HCT116 (cell line): Measurements from ENCODE around the gene EPB41L4A. TPM values are rescaled to one million over a fixed set of nuclear protein-coding genes. Genes with fewer than 3 reads are reported as not detected.

Experiments
- ATAC-seq: fragments of 200-7000 bp; cut with Tn5 transposase; 2 replicates; pipeline ENCODE4 v1.9.1; 2020; ENCODE audit warnings: mild to moderate bottlenecking, moderate library complexity
- BruUV-seq: library from RNA; stranded (reverse); fragments of 400-500 nt; replicated peaks from 2 replicates; lab custom pipeline; 2021; lab: Mats Ljungman, UMichigan
- CTCF ChIA-PET: fragments of 300-600 bp; sonication (Branson Sonifier 250); formaldehyde crosslinking; loops from one replicate; lab custom pipeline; 2021; ENCODE audit warnings: antibody characterized with exemption; lab: Charles Lee
- POLR2A ChIA-PET: fragments of 300-600, 350-600 bp; sonication (Branson Sonifier 250); formaldehyde crosslinking; loops from one replicate; lab custom pipeline; 2021; ENCODE audit warnings: antibody characterized with exemption; lab: Charles Lee
- RAD21 ChIA-PET, 2 experiments: fragments of 300-600 bp; sonication (Branson Sonifier 250); formaldehyde crosslinking; loops; one replicate each; lab custom pipeline; 2023; ENCODE audit warnings: low total read pairs in 2 of 2; ENCODE audit not compliant: uncharacterized antibody in 2 of 2, unreplicated experiment in 2 of 2, low non-redundant PET in 1 of 2; lab: Charles Lee
- DNase-seq: peaks from one replicate; pipeline ENCODE4 v3.0.0-alpha.2; 2010; ENCODE audit warnings: low read depth, low spot score
- H2AFZ ChIP-seq: fragments of 200-600 bp; shearing (Covaris generic), sonication (generic); 2 replicates; pipeline ENCODE4 v1.6.1; 2017; ENCODE audit warnings: low read depth, mixed run types, mixed read lengths, antibody characterized with exemption, low read length; ENCODE audit not compliant: poor library complexity, severe bottlenecking
- H3K27ac ChIP-seq: 2 replicates; pipeline ENCODE4 v1.5.1; 2012; ENCODE audit warnings: low read depth, low read length
- H3K27me3 ChIP-seq: fragments of 200-600 bp; sonication (generic); 2 replicates; pipeline ENCODE4 v1.6.1; 2016; ENCODE audit warnings: mixed run types, low read length, mixed read lengths; ENCODE audit not compliant: insufficient read depth
- H3K36me3 ChIP-seq, 2 experiments: fragments of 200-500 bp in 1 of 2; fragments of 200-600 bp in 1 of 2; sonication (Bioruptor generic) in 1 of 2; sonication (generic) in 1 of 2; 2 replicates each; pipeline versions ENCODE4 v1.5.1 to v1.6.1; 2014 to 2016; ENCODE audit warnings: low read length in 2 of 2, inconsistent platforms in 1 of 2, mixed read lengths in 1 of 2, mixed run types in 1 of 2; ENCODE audit not compliant: insufficient read depth in 2 of 2, control insufficient read depth in 1 of 2
- H3K4me1 ChIP-seq, 2 experiments: fragments of 200-600 bp in 1 of 2; sonication (generic) in 1 of 2; 2 replicates each; pipeline versions ENCODE4 v1.5.1 to v1.6.1; 2012 to 2017; ENCODE audit warnings: low read length in 2 of 2, inconsistent platforms in 1 of 2, mild to moderate bottlenecking in 1 of 2, mixed read lengths in 1 of 2, mixed run types in 1 of 2, moderate library complexity in 1 of 2; ENCODE audit not compliant: insufficient read depth in 2 of 2, control insufficient read depth in 1 of 2
- H3K4me2 ChIP-seq: fragments of 200-600 bp; sonication (generic); 2 replicates; pipeline ENCODE4 v1.6.1; 2017; ENCODE audit warnings: mixed run types, low read length, mixed read lengths
- H3K4me3 ChIP-seq, 2 experiments: fragments of 200-600 bp in 1 of 2; sonication (generic) in 1 of 2; replicated peaks in 1 of 2; 2 replicates each; pipeline ENCODE4 v1.5.1; 2011 to 2016; ENCODE audit warnings: low read length in 2 of 2, control low read depth in 1 of 2, low read depth in 1 of 2, mild to moderate bottlenecking in 1 of 2, mixed read lengths in 1 of 2, mixed run types in 1 of 2
- H3K79me2 ChIP-seq: fragments of 200-600 bp; sonication (generic); 2 replicates; pipeline ENCODE4 v1.6.1; 2017; ENCODE audit warnings: mild to moderate bottlenecking, mixed run types, low read length, moderate library complexity, mixed read lengths; ENCODE audit not compliant: insufficient read depth
- H3K9ac ChIP-seq: fragments of 200-600 bp; sonication (generic); 2 replicates; pipeline ENCODE4 v1.6.1; 2016; ENCODE audit warnings: low read length, mixed read lengths
- H3K9me2 ChIP-seq: fragments of 200-600 bp; sonication (generic), shearing (Covaris generic); 2 replicates; pipeline ENCODE4 v1.6.1; 2017; ENCODE audit warnings: mixed run types, mild to moderate bottlenecking, moderate library complexity; ENCODE audit not compliant: insufficient read depth
- H3K9me3 ChIP-seq, 2 experiments: fragments of 200-500 bp in 1 of 2; fragments of 200-600 bp in 1 of 2; sonication (Bioruptor generic) in 1 of 2; sonication (generic) in 1 of 2; 2 replicates each; pipeline ENCODE4 v1.6.1; 2014 to 2017; ENCODE audit warnings: low read length in 2 of 2, mixed read lengths in 2 of 2, inconsistent platforms in 1 of 2, low read depth in 1 of 2, mild to moderate bottlenecking in 1 of 2, mixed run types in 1 of 2, moderate library complexity in 1 of 2; ENCODE audit not compliant: control insufficient read depth in 1 of 2, insufficient read depth in 1 of 2
- H4K20me1 ChIP-seq: fragments of 200-600 bp; sonication (generic), shearing (Covaris generic); 2 replicates; pipeline ENCODE4 v1.6.1; 2017; ENCODE audit warnings: mixed run types, mild to moderate bottlenecking, moderate library complexity; ENCODE audit not compliant: insufficient read depth
- CBX3 ChIP-seq: IDR thresholded peaks from 2 replicates; pipeline ENCODE4 v1.6.1; 2012; ENCODE audit warnings: low read depth
- CTCF ChIP-seq, 3 experiments: fragments of 200-600 bp in 1 of 3; sonication (generic) in 1 of 3; IDR thresholded peaks in 2 of 3; conservative IDR thresholded peaks in 1 of 3; 2 replicates each; pipeline ENCODE4 v1.5.1; 2012 to 2017; ENCODE audit warnings: low read depth in 2 of 3, low read length in 2 of 3, antibody characterized with exemption in 1 of 3, borderline replicate concordance in 1 of 3, control low read depth in 1 of 3, mild to moderate bottlenecking in 1 of 3, mixed read lengths in 1 of 3, mixed run types in 1 of 3, moderate library complexity in 1 of 3; ENCODE audit not compliant: insufficient read depth in 1 of 3
- ELF1 ChIP-seq: IDR thresholded peaks from 2 replicates; pipeline ENCODE4 v1.6.1; 2012; ENCODE audit warnings: low read depth, borderline replicate concordance
- EZH2phosphoT487 ChIP-seq: fragments of 200-600 bp; IDR thresholded peaks from 2 replicates; pipeline ENCODE4 v1.6.1; 2018; ENCODE audit warnings: antibody characterized with exemption, borderline replicate concordance
- FOSL1 ChIP-seq: IDR thresholded peaks from 2 replicates; pipeline ENCODE4 v1.6.1; 2012; ENCODE audit warnings: low read depth
- RAD21 ChIP-seq: IDR thresholded peaks from 2 replicates; pipeline ENCODE4 v1.6.1; 2012; ENCODE audit warnings: low read depth, mild to moderate bottlenecking
- ZNF274 ChIP-seq: fragments of 200-500 bp; sonication (Bioruptor generic); IDR thresholded peaks from 2 replicates; pipeline ENCODE4 v1.6.1; 2014; ENCODE audit warnings: mild to moderate bottlenecking, low read depth, low read length, inconsistent platforms
- intact Hi-C: fragments of 100-400 bp; cut with micrococcal nuclease; formaldehyde crosslinking; loops from 2 replicates; pipeline ENCODE4 v1.10.0; 2022
- total RNA-seq: library from RNA; stranded (reverse); gene quantifications from one replicate; pipeline ENCODE4 v1.2.1, GENCODE V29; 2021; ENCODE audit not compliant: unreplicated experiment

The EPB41L4A gene
- total RNA-seq, 1 experiment from 2014 or later: 2.8 TPM

GRCh38 chr5:112237456-112237855 lies 181.6 kb downstream of the EPB41L4A start:
- H3K27ac ChIP-seq: no peak overlapping the region
- H3K27me3 ChIP-seq: no peaks in the 10 kb centered on the region; the same call in 1 of the 2 replicates
- CTCF ChIA-PET: no interaction called here

GRCh38 chr5:112234000-112234399 lies 185.1 kb downstream of the EPB41L4A start:
- ATAC-seq (no peak), DNase-seq (no peak)
- ChIA-PET CTCF (no interaction called here), RAD21 (interaction anchor here in 1 of 2 experiments (0.8 kb wide), 1 partner anchor 258 kb away, joined by 3 read pairs; no protein-coding TSS in a partner anchor), POLR2A (no interaction called here)
- Histone ChIP-seq H3K4me3 (no peak overlapping the region), H3K4me2 (no peak overlapping the region), H3K27me3 (no peaks in the 10 kb centered on the region; the same call in 1 of the 2 replicates), H4K20me1 (no peaks in the 10 kb centered on the region), H3K9me2 (no peaks in the 10 kb centered on the region), H2AFZ (no peak overlapping the region), H3K27ac (no peak overlapping the region), H3K4me1 (peaks cover 2 to 3% of the 10 kb centered on the region in 2 experiments; a peak in 3 of 4 replicates), H3K9me3 (no peaks in the 10 kb centered on the region), H3K36me3 (no peaks in the 10 kb centered on the region), H3K9ac (no peak overlapping the region), H3K79me2 (no peaks in the 10 kb centered on the region)
- BruUV-seq: no TSS peak
- intact Hi-C loops: no loop called here
- TF ChIP-seq CBX3: no peak
- TF ChIP-seq RAD21: no peak
- TF ChIP-seq FOSL1: no peak

More at GRCh38 chr5:112237456-112237855, 181.6 kb downstream of the EPB41L4A start:
- Histone ChIP-seq H3K4me1 (no peaks in the 10 kb centered on the region), H4K20me1 (no peaks in the 10 kb centered on the region), H3K36me3 (no peaks in the 10 kb centered on the region), H3K9me2 (no peaks in the 10 kb centered on the region), H3K4me2 (no peak overlapping the region), H3K9ac (no peak overlapping the region), H3K4me3 (no peak overlapping the region), H3K9me3 (no peaks in the 10 kb centered on the region), H3K79me2 (no peaks in the 10 kb centered on the region), H2AFZ (no peak overlapping the region)
- ChIA-PET RAD21 (no interaction called here), POLR2A (no interaction called here)
- TF ChIP-seq EZH2phosphoT487 (no peak), FOSL1 (no peak), CTCF (IDR thresholded peaks at IDR 0.05 in 2 of 3, conservative IDR thresholded peaks at IDR 0.05 in 1 of 3; ENCODE audit: borderline replicate concordance in 1 of 3, insufficient read depth in 1 of 3, low read depth in 2 of 3, low read length in 2 of 3) (no peak), ELF1 (no peak), ZNF274 (no peak)
- BruUV-seq: no TSS peak
- intact Hi-C loops: no loop called here
- ATAC-seq: no peak
- DNase-seq: no peak
